GM12875 (cell line): ENCODE measurements around the gene SH2D2A.

Source experiments
- H3K4me3 ChIP-seq: one replicate; pipeline ENCODE4 v1.5.1; 2011; ENCODE audit warnings: low read depth, low read length, control low read depth
- TF ChIP-seq, protein P1 (sequence below): IDR thresholded peaks from 2 replicates; pipeline ENCODE4 v1.5.1; 2011; ENCODE audit warnings: low read depth, mild to moderate bottlenecking, control low read depth, inconsistent platforms, low read length, moderate library complexity, borderline replicate concordance; ENCODE audit not compliant: insufficient read depth

The SH2D2A gene

DNA sequence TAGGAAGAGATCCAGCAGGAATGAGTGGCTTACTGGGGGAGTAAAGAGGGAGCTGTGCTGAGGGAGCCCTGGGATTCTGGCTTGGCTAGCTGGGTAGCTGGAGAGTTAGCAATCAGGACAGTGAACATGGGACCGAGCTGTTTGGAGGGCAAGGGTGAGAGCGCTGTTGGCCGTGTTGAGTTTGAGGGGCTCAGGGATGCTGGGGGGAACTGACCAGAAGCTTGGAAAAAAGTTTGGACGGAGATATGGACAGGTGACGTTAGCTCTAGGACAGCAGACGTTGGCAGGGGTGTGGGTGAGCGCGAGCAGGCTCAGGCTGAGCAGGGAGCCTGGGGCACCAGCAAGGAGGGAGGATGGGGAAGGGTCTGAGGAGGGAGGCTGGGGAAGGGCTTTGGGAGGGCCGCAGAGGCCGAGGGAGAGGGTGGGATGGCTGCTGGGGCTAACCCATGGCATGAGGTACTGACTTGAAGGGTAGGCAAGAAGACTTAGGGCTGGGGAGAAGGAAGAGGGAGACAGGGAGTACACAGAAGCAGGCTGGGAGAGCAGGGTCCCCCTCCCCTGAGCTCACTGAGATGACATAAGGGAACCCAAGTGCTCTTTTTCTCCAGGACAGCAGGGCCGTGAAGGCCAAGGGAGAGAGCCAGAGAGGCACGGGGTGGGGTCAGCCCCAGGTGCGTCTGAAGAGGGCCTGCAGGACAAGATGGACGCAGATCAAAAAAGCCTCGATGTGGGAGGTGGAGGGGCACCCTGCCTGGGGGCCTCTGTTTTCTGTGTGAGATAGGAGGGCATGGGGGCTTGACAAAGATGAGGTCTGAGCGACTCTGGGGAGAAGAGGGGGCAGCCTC, 8.2 kb downstream of the SH2D2A start:
- TF ChIP-seq, protein P1, sequence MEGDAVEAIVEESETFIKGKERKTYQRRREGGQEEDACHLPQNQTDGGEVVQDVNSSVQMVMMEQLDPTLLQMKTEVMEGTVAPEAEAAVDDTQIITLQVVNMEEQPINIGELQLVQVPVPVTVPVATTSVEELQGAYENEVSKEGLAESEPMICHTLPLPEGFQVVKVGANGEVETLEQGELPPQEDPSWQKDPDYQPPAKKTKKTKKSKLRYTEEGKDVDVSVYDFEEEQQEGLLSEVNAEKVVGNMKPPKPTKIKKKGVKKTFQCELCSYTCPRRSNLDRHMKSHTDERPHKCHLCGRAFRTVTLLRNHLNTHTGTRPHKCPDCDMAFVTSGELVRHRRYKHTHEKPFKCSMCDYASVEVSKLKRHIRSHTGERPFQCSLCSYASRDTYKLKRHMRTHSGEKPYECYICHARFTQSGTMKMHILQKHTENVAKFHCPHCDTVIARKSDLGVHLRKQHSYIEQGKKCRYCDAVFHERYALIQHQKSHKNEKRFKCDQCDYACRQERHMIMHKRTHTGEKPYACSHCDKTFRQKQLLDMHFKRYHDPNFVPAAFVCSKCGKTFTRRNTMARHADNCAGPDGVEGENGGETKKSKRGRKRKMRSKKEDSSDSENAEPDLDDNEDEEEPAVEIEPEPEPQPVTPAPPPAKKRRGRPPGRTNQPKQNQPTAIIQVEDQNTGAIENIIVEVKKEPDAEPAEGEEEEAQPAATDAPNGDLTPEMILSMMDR, result no peak
- H3K4me3 ChIP-seq, result no peak overlapping the region

DNA sequence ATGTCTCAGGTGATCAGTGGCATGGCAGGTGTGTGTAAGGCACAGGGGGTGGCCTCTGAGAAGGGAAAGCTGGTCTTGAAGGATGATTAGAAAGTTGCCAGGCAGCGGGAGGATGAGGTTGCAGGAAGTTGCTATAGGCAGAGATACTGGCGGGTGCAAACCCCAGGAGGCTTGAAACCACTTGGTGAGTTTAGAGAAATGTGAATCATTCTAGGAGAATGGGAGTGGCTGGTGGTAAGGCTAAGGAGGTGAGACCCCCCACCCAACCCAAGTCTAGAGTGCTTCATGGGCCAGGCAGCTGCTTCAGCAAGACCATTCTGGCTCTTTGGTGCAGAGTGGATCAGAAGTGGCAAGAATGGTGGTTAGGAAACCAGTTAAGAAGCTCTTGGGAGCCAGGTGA, 9.0 kb downstream of the SH2D2A start:
- TF ChIP-seq, protein P1, result no peak
- no peak overlapping the region for H3K4me3 ChIP-seq

DNA sequence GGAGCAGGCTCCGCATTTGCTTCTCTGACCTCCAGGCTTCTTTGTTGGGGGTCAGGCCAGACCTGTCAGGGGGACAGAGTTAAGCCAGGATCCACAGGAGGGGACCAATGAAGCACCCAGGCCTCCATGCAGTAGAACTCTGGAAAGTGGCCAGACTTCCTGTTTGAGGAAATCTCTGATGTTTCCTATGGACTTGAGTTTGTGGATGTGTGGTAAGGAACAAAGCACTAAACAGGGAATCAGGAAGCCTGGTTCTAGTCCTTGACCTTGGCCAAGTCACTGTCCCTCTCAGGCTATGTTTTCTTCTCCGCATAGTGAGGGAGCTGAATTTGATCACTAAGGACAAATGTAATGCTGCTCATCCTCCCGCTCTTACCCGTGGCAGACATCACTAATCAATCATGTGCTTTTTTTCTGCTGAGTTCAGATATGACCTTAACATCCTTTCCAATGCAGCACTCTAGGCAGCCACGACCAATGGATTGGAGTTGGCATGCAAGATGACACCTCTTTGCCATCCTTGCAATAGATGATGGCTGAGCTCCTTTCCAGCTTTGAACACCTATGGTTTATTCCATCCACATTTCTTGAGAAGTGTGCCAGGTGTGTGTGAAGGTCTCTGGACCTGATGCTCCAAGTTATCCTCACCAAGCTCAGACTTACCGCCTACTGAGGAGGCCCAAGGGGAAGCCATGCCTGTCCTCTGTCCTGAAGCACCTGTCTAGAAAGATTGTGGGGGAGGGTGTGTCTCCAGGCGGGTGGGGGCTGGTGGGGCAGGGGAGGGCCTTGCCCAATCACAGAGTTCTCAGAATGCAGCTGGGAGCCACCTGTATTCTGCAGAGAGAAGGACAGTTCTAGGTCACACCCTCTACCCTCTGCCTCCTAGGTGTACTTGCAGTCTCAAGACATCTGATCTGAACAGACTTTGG, 9.9 kb downstream of the SH2D2A start:
- TF ChIP-seq, protein P1, result no peak
- no peak overlapping the region for H3K4me3 ChIP-seq

DNA sequence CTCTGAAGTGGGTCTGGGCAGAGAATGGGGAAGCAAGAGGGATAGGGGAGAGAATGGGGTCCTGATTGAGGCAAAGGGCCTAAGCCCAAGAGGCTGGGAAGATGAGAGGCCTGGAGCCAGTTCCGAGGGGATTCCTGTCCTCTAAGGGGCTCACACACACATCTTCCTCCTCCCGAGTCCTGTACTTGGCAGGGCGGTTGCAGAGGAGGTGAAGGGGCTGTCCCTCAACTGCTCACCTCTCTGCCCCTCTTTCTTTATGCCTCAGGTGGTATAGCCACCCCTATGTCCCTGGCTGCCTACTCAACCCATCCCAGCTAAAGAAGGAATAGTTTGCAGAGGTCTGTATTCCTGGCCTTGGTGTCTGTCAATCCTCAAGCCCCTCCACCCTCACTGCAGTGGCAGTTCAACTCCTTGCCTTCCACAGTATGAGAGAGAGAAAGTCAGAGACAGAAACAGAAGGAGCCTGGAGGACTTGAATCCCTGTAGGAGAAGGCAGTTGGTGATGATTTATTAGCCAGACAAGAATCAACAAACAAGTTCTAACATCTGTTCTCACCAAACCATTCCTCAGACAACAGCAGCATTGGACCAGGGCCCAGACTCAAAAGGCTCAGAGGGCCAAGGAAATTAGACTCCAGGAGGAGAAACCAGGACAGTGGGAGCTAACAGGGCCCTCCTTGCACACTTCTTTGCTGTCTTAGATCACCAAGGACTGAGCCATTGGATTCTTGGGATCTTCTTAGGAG, 10.7 kb downstream of the SH2D2A start:
- TF ChIP-seq, protein P1, result no peak
- H3K4me3 ChIP-seq, result no peak overlapping the region

DNA sequence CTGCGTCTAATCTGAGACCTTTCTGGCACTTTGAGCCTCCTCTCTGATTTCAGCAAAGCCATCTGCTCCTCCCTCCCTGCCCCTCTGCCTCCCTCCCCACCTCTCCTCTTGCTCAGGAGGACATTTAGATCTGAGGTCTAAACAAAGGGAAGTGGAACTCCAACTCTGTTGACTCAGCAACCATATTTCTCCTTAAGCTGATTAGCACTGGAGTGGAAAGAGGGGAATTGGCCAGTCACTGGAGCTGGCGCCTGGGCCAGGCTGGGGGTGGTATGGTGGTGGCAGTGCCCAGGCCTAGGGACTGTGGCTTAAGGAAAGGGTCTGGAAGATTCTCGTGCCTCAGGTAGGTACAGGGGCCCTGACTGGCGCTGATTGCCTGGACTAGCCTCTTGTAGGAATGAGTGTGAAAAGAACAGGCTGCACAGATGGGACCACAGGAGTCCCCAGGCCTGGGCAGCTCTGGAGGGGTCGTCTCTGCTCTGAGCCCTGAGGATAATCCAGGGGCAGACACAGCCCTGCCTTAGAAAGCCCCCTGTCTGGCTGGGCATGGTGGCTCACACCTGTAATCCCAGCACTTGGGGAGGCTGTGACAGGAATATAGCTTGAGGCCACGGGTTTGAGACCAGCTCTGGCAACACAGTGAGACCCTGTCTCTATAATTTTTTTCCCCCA, 11.9 kb downstream of the SH2D2A start:
- TF ChIP-seq, protein P1, result no peak
- no peak overlapping the region for H3K4me3 ChIP-seq

DNA sequence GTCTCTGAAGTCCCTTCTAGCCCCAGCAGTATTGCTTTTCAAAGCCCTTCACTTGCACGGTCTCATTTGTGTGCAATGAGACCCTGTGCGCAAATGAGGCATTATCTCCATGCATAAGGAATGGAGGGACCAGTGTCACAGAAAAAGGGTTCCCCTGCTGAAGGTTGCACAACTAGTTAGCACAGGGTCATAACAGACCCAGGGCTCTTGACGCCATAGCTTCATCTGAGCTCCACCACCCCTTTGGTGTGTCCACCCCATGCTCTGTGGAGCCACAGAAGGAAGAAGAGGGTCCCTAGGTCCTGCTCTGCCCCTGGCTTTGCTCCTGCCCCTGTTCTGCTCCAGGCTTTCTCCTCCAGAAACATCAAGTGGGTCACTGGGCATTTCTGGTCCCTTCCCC, 12.6 kb downstream of the SH2D2A start:
- TF ChIP-seq, protein P1, result no peak
- no peak overlapping the region for H3K4me3 ChIP-seq
